ENCODE measurements around the gene DUSP1.

DNA sequence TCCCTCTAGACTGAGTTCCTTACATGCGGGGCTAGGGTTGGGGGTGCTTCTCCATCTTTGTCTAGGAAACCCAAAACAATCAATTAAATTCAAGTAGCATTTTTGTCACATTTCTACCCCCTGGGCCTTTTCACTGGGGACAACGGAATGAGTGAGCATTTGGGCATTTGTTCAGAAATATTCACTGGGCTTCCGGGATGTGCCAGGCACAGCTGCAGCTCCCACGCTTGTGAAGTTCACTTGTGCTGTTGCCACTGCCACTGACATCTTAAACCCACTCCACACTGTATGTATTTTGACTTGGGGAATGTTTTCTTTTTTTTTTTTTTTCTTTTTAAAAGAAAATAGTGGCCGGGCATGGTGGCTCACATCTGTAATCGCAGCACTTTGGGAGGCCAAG lies 31.6 kb downstream of the DUSP1 start:
- TF ChIP-seq POLR2A (IDR thresholded peaks at IDR 0.05) = no peak
- TF ChIP-seq, protein P1, sequence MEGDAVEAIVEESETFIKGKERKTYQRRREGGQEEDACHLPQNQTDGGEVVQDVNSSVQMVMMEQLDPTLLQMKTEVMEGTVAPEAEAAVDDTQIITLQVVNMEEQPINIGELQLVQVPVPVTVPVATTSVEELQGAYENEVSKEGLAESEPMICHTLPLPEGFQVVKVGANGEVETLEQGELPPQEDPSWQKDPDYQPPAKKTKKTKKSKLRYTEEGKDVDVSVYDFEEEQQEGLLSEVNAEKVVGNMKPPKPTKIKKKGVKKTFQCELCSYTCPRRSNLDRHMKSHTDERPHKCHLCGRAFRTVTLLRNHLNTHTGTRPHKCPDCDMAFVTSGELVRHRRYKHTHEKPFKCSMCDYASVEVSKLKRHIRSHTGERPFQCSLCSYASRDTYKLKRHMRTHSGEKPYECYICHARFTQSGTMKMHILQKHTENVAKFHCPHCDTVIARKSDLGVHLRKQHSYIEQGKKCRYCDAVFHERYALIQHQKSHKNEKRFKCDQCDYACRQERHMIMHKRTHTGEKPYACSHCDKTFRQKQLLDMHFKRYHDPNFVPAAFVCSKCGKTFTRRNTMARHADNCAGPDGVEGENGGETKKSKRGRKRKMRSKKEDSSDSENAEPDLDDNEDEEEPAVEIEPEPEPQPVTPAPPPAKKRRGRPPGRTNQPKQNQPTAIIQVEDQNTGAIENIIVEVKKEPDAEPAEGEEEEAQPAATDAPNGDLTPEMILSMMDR (IDR thresholded peaks at IDR 0.05) = no peak

Data from thyroid gland (tissue), 4 donors.